Fibroblast of lung (primary cell): Measurements from ENCODE around the gene LRRFIP1.

Experiments
- CTCF ChIP-seq, 2 donors: IDR thresholded peaks in 1 of 2; conservative IDR thresholded peaks in 1 of 2; 1 replicate in 1 of 2; 2 replicates in 1 of 2; pipeline ENCODE4 v1.5.1; 2011 to 2012; ENCODE audit warnings: low read length in 2 of 2, control low read depth in 1 of 2, inconsistent platforms in 1 of 2, low read depth in 1 of 2, mild to moderate bottlenecking in 1 of 2
- EZH2 ChIP-seq: IDR thresholded peaks from 2 replicates; pipeline ENCODE4 v1.5.1; 2012; ENCODE audit warnings: low read length, control low read depth, mild to moderate bottlenecking; ENCODE audit errors: missing control alignments

- TF ChIP-seq CTCF (conservative IDR thresholded peaks at IDR 0.05 in 1 of 2, IDR thresholded peaks at IDR 0.05 in 1 of 2; ENCODE audit: low read depth in 1 of 2, low read length in 2 of 2) (no peak), EZH2 (no peak)
Observed at GRCh38 chr2:237648016-237648381, 20.6 kb downstream of the LRRFIP1 start.
